GM12873 (cell line): ENCODE measurements around the gene BRIP1.

Experiments used
- CTCF ChIP-seq: IDR thresholded peaks from 2 replicates; pipeline ENCODE4 v1.5.1; 2012; ENCODE audit warnings: low read depth, mild to moderate bottlenecking, moderate library complexity, low read length, control low read depth; ENCODE audit not compliant: insufficient read depth; ENCODE audit errors: missing control alignments

BRIP1 gene

GRCh38 chr17:61789872-61790271, 73.5 kb downstream of the BRIP1 start:
- no peak for TF ChIP-seq CTCF

GRCh38 chr17:61786088-61786487, 77.2 kb downstream of the BRIP1 start:
- no peak for TF ChIP-seq CTCF

GRCh38 chr17:61784510-61784909, 78.8 kb downstream of the BRIP1 start:
- TF ChIP-seq CTCF: no peak

GRCh38 chr17:61783556-61784304, 79.6 kb downstream of the BRIP1 start:
- no peak for TF ChIP-seq CTCF

GRCh38 chr17:61783120-61783519, 80.2 kb downstream of the BRIP1 start:
- no peak for TF ChIP-seq CTCF

GRCh38 chr17:61782683-61783082, 80.6 kb downstream of the BRIP1 start:
- no peak for TF ChIP-seq CTCF

GRCh38 chr17:61775364-61775763, 88.0 kb downstream of the BRIP1 start:
- no peak for TF ChIP-seq CTCF
